IgD-negative memory B cell (primary cell): ENCODE results near the gene CORO1C. TPM values are rescaled to one million over a fixed set of nuclear protein-coding genes. Genes with fewer than 3 reads are reported as not detected.
A peak's percentile ranks its signal among the peaks of the same experiment; 100 is the strongest.

ENCODE experiments used
- H3K27ac Mint-ChIP-seq, 3 donors: one replicate each; pipeline ENCODE4 v1.8.0; 2020 to 2022; ENCODE audit warnings: mild to moderate bottlenecking in 3 of 3, mixed read lengths in 3 of 3, moderate library complexity in 1 of 3
- H3K27me3 Mint-ChIP-seq: one replicate; pipeline ENCODE4 v1.8.0; 2021; ENCODE audit warnings: mixed read lengths
- H3K36me3 Mint-ChIP-seq: one replicate; pipeline ENCODE4 v1.8.0; 2020; ENCODE audit warnings: mild to moderate bottlenecking, mixed read lengths
- H3K4me1 Mint-ChIP-seq, 3 donors: one replicate each; pipeline ENCODE4 v1.8.0; 2020 to 2022; ENCODE audit warnings: mixed read lengths in 3 of 3, mild to moderate bottlenecking in 1 of 3
- H3K4me3 Mint-ChIP-seq, 4 donors: one replicate each; pipeline ENCODE4 v1.8.0; 2020 to 2022; ENCODE audit warnings: mild to moderate bottlenecking in 4 of 4, mixed read lengths in 4 of 4, moderate library complexity in 3 of 4
- H3K9me3 Mint-ChIP-seq, 3 donors: one replicate each; pipeline ENCODE4 v1.8.0; 2020 to 2021; ENCODE audit warnings: mixed read lengths in 3 of 3, mild to moderate bottlenecking in 1 of 3
- polyA plus RNA-seq: library from polyadenylated mRNA; unstranded; fragments of 300-500 nt; fragmentation: Illumina TruSeq; gene quantifications from one replicate; pipeline ENCODE4 v1.2.3, GENCODE V29; 2021

Gene CORO1C
- polyA plus RNA-seq, 1 donor from 2014 or later, result 71.8 TPM

DNA sequence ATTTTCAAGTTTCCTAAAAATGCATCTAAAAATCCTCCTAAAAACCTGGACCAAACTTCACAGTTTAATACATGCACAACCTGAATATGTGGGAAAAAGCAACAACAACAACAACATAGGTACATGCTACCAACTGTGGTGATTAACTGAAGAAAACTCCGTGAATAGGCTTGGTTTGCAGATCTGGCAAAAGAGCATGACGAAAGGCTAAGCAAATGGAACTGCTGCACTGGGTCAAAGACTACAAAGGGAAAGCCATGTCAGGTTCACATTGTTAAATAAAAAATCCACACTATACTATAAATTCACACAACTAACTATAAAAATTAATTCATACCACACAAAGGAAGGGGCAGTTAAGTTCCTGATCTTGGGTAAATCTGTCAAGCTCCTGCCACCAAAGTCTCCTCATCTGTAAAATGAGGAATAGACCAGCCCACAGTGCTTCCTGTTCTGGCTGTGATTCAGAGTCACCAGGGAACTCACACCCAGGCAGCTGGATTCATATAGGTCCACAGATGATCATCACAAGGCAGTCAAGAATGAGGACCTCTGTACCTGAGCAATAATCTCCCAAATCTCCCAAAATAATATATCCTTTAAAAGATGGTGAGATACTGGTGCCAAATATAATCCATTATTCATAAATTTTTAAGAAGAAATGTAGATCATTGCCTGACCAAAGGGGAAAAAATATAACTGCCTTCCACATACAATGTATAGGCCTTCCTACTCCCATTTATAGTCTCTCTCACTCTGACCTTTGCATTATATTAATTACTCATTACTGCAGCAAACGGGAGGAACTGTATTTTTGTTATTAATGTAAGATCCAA is 7.0 kb downstream of the CORO1C start:
- Mint-ChIP-seq H3K36me3 (no peaks in the 10 kb centered on the region), H3K27ac (peak overlapping the region; percentile 26 to 67 (median 32)), H3K9me3 (no peaks in the 10 kb centered on the region), H3K4me3 (peak overlapping the region in 1 of 4 donors; percentile 34), H3K27me3 (no peaks in the 10 kb centered on the region), H3K4me1 (peaks cover 45 to 59% (median 48%) of the 10 kb centered on the region in 3 donors)

- H3K4me1 Mint-ChIP-seq, result peaks cover 39 to 52% (median 45%) of the 10 kb centered on the region in 3 donors
- no peak overlapping the region for H3K27ac Mint-ChIP-seq
- no peaks in the 10 kb centered on the region for H3K9me3 Mint-ChIP-seq
- peaks cover 3% of the 10 kb centered on the region for H3K36me3 Mint-ChIP-seq
- H3K4me3 Mint-ChIP-seq, result no peak overlapping the region
- no peaks in the 10 kb centered on the region for H3K27me3 Mint-ChIP-seq
Measured at GRCh38 chr12:108722992-108723766, 8.1 kb downstream of the CORO1C start.

DNA sequence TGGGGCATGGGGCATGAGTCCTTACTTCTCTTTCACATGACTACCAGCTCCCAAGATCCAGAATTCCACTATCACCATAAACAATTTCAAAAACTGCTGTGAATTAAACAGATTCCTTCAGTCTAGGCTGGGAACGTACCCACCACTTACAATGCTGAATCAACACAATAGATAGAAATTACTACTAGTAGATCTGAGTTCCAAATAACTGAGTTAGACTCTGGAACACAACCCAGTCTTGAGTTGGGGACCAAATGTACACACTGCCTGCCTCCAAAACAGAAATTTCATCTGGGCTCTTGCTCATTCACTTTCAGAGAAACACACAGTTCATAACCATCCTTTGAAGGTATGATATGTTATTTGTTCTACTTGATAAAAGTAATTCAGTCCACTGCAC is 8.9 kb downstream of the CORO1C start:
- Mint-ChIP-seq H3K4me1 (peaks cover 36 to 47% (median 42%) of the 10 kb centered on the region in 3 donors), H3K27me3 (no peaks in the 10 kb centered on the region), H3K9me3 (no peaks in the 10 kb centered on the region), H3K4me3 (no peak overlapping the region), H3K27ac (no peak overlapping the region), H3K36me3 (peaks cover 3% of the 10 kb centered on the region)

- Mint-ChIP-seq H3K27ac (no peak overlapping the region), H3K9me3 (no peaks in the 10 kb centered on the region), H3K27me3 (no peaks in the 10 kb centered on the region), H3K4me3 (no peak overlapping the region), H3K36me3 (peaks cover 3% of the 10 kb centered on the region), H3K4me1 (peaks cover 32 to 43% (median 40%) of the 10 kb centered on the region in 3 donors)
Measured at GRCh38 chr12:108721824-108722223, 9.5 kb downstream of the CORO1C start.

GRCh38 chr12:108720757-108721514 is 10.4 kb downstream of the CORO1C start:
- Mint-ChIP-seq H3K9me3 (no peaks in the 10 kb centered on the region), H3K27me3 (no peaks in the 10 kb centered on the region), H3K4me1 (peaks cover 32 to 45% (median 42%) of the 10 kb centered on the region in 3 donors), H3K36me3 (peaks cover 3% of the 10 kb centered on the region), H3K4me3 (no peak overlapping the region), H3K27ac (no peak overlapping the region)

GRCh38 chr12:108717243-108717642 is 14.1 kb downstream of the CORO1C start:
- no peaks in the 10 kb centered on the region for H3K9me3 Mint-ChIP-seq
- peaks cover 40 to 47% (median 43%) of the 10 kb centered on the region in 3 donors for H3K4me1 Mint-ChIP-seq
- H3K36me3 Mint-ChIP-seq, result peaks cover 3% of the 10 kb centered on the region
- H3K4me3 Mint-ChIP-seq, result no peak overlapping the region
- peak overlapping the region in 1 of 3 donors; percentile 14 for H3K27ac Mint-ChIP-seq
- H3K27me3 Mint-ChIP-seq, result no peaks in the 10 kb centered on the region

GRCh38 chr12:108714866-108715265 is 16.5 kb downstream of the CORO1C start:
- no peaks in the 10 kb centered on the region for H3K27me3 Mint-ChIP-seq
- peak overlapping the region in 1 of 4 donors; percentile 68 for H3K4me3 Mint-ChIP-seq
- H3K27ac Mint-ChIP-seq, result peak overlapping the region in 1 of 3 donors; percentile 59
- no peaks in the 10 kb centered on the region for H3K9me3 Mint-ChIP-seq
- peaks cover 3% of the 10 kb centered on the region for H3K36me3 Mint-ChIP-seq
- peaks cover 39 to 54% (median 48%) of the 10 kb centered on the region in 3 donors for H3K4me1 Mint-ChIP-seq

GRCh38 chr12:108713471-108713870 is 17.8 kb downstream of the CORO1C start:
- peaks cover 2% of the 10 kb centered on the region for H3K36me3 Mint-ChIP-seq
- H3K4me1 Mint-ChIP-seq, result peaks cover 39 to 53% (median 43%) of the 10 kb centered on the region in 3 donors
- peak overlapping the region in 2 of 3 donors; percentile 53 to 76 for H3K27ac Mint-ChIP-seq
- no peaks in the 10 kb centered on the region for H3K27me3 Mint-ChIP-seq
- peak overlapping the region in 3 of 4 donors; percentile 20 to 89 (median 73) for H3K4me3 Mint-ChIP-seq
- H3K9me3 Mint-ChIP-seq, result no peaks in the 10 kb centered on the region

DNA sequence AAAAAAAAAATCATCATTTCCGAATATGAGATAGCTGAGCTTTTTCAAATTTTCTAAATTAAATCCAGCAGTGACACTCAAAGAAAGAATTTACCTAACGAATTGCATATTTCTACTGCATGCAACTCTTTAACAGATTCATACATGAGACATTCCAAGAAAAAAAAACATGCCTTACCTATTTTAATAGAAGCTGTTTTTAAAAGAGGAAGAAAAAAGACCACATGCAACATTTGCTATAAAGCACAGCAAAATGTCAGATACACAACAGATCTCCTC is 18.5 kb downstream of the CORO1C start:
- peak overlapping the region in 3 of 4 donors; percentile 20 to 86 (median 66) for H3K4me3 Mint-ChIP-seq
- H3K27ac Mint-ChIP-seq, result peak overlapping the region in 2 of 3 donors; percentile 23 to 53
- H3K27me3 Mint-ChIP-seq, result no peaks in the 10 kb centered on the region
- H3K9me3 Mint-ChIP-seq, result no peaks in the 10 kb centered on the region
- H3K36me3 Mint-ChIP-seq, result peaks cover 2% of the 10 kb centered on the region
- H3K4me1 Mint-ChIP-seq, result peaks cover 42 to 55% (median 46%) of the 10 kb centered on the region in 3 donors

DNA sequence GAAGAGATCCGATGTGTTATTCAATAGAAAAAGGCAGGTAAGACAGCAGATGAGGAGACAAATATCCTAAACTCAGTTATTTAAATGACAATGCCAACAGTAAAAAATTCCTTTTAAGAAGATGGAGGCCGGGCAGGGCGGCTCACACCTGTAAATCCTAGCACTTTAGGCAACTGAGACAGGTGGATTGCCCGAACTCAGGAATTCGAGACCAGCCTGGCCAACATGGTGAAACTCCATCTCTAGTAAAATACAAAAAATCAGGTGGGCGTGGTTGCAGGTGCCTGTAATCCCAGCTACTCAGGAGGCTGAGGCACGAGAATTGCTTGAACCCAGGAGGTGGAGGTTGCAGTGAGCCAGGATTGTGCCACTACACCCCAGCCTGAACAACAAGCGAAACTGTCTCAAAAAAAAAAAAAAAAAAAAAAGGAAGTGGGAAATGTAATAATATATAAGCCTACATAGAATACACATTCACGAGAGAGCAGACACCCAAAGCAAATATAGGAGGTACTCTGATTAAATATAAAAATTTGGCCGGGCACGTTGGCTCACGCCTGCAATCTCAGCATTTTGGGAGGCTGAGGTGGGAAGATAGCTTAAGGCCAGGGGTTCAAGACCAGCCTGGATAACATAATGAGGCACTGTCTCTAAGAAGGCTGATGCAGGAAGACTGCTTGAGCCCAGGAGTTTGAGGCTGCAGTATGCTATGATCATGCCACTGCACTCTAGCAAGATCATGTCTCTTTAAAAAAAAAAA is 19.0 kb downstream of the CORO1C start:
- Mint-ChIP-seq H3K27ac (peak overlapping the region; percentile 8 to 73 (median 62)), H3K27me3 (no peaks in the 10 kb centered on the region), H3K4me3 (peak overlapping the region; percentile 5 to 86 (median 43)), H3K9me3 (no peaks in the 10 kb centered on the region), H3K36me3 (peaks cover 2% of the 10 kb centered on the region), H3K4me1 (peaks cover 44 to 57% (median 47%) of the 10 kb centered on the region in 3 donors)

GRCh38 chr12:108711489-108712164 is 19.7 kb downstream of the CORO1C start:
- H3K4me1 Mint-ChIP-seq, result peaks cover 44 to 57% (median 45%) of the 10 kb centered on the region in 3 donors
- H3K27me3 Mint-ChIP-seq, result no peaks in the 10 kb centered on the region
- peak overlapping the region in 2 of 4 donors; percentile 72 to 86 for H3K4me3 Mint-ChIP-seq
- peaks cover 2% of the 10 kb centered on the region for H3K36me3 Mint-ChIP-seq
- no peaks in the 10 kb centered on the region for H3K9me3 Mint-ChIP-seq
- no peak overlapping the region for H3K27ac Mint-ChIP-seq

DNA sequence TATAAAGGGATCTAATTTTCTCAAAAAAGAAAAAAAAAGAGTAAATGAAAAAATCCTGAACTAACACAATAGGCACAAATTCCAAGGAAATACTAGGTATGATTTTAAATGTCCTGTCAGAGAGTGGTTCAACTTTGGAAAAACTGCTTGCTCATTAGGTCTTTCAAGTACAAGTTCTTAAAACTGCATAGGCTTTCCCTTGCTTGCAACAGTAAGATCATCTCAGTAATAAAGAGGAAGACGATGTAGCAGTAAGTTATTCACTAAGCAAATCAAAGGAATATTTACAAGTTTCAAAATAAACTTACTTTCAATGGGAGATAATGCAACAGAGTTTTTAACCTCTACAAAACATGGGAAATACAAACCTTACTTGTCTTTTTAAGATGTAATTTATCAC is 21.6 kb downstream of the CORO1C start:
- Mint-ChIP-seq H3K27me3 (no peaks in the 10 kb centered on the region), H3K9me3 (no peaks in the 10 kb centered on the region), H3K4me1 (peaks cover 38 to 53% (median 38%) of the 10 kb centered on the region in 3 donors), H3K36me3 (peaks cover 4% of the 10 kb centered on the region), H3K4me3 (peak overlapping the region in 1 of 4 donors; percentile 26), H3K27ac (no peak overlapping the region)

GRCh38 chr12:108704527-108704926 is 26.8 kb downstream of the CORO1C start:
- no peak overlapping the region for H3K27ac Mint-ChIP-seq
- no peak overlapping the region for H3K4me3 Mint-ChIP-seq
- peaks cover 10 to 33% (median 12%) of the 10 kb centered on the region in 3 donors for H3K4me1 Mint-ChIP-seq
- peaks cover 2% of the 10 kb centered on the region for H3K36me3 Mint-ChIP-seq
- no peaks in the 10 kb centered on the region for H3K27me3 Mint-ChIP-seq
- H3K9me3 Mint-ChIP-seq, result no peaks in the 10 kb centered on the region
